Measurements from ENCODE around the gene EXOC8.

The EXOC8 gene

DNA sequence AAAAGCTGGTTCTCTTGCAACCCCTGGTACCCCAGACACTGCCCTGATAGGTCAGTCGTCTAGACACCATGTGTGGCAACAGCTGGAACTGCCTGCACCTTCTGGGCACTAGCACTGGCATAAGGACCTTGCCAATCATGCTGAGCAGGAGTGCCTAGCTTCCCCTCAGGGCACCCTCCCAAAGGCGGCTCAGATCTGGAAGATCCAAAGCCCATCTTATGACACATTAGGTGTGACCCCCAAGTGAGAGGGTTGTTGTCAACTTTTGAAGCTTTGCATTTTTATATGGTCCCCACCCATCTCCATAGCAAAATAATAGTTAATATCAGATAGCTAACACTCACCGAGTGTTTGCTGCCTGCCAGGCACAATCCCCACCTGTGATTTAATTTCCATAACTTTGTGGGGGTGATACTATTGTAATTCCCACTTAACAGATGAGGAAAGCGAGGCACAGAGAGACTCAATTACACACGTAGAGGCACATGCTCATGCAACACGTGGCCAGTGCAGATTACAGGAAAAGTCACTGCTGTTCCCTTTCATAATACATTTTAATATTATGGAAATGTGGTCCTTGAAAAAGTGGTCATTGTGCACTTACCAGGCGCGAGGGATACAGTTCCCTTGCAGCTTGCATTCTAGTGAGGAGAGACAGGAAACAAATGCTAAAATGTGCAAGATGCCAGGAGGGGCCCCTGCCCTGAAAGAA lies 25.8 kb downstream of the EXOC8 start:
- DNase-seq, result no peak

DNA sequence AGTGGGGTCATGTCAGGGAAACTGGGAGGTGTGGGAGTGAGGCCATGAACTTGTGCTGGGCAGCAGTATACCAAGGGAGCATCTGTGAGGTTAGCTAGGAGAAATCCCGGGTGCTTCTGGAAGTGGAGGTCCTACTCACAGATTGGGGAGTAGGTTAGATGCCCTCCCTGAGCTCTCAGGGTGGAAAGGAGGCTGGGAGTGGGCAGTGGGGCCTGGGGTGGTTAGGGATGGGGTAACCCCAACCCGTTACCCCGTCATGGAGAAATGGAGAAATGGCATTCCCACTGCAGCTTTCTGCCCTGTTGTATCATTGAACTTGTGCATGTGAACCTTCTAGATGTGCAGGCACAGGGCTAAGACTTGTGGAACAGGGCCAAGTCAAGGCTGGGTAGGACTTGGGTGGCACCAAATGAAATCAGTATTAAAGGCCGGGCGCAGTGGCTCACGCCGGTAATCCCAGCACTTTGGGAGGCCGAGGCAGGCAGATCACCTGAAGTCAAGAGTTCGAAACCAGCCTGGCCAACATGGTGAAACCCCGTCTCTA lies 27.2 kb downstream of the EXOC8 start:
- DNase-seq, result no peak

DNA sequence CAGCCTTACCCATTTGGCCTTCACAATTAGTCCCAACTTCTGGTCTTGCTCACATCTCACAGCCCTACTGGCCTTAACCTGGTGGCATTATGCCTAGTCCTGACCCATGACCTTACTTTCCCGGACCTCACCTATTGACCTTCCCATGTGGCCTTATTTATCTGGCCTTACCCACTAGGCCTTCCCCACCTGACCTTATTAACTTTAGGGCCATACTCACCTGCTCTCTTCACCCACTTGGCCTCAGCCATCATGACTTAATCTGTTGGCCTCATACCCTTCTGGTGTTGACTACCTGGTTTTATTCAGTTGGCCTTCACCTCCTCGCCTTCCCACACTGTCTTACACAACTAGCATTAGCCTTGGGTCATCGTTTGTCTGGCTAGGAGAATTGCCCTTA lies 35.7 kb downstream of the EXOC8 start:
- DNase-seq, result no peak

DNA sequence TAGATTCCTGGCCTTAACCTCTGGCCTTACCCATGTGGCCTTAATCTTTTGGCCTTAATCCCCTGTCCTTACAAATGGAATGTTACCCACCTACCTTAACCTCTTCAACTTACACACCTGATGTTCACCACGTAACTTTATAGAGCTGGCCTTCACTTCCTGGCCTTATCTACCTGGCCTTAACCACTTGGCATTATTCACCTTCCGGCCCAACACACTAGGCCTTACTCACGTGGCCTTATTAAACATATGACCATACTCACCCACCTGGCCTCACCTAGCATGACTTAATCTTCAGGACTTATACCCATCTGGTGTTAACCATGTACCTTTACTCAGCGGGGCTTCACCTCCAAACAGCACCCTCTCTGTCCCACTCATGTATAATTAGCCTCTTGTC lies 41.7 kb downstream of the EXOC8 start:
- DNase-seq, result no peak

DNA sequence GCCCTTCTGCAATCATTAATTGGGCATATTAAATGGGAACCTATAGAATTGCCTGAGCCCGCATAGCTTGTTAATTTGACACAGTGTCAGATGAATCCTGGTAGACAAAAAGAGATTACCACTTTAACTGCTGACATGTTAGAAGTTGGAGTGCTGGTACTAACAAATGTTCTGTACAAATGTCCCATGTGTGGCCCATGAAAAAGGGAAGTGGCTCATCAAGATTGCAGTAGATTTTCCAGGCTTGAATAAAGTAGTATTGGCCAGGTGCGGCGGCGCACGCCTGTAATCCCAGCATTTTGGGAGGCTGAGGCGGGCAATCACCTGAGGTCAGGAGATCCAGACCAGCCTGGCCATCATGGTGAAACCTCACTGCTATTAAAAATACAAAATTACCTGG lies 51.0 kb downstream of the EXOC8 start:
- DNase-seq, result no peak

DNA sequence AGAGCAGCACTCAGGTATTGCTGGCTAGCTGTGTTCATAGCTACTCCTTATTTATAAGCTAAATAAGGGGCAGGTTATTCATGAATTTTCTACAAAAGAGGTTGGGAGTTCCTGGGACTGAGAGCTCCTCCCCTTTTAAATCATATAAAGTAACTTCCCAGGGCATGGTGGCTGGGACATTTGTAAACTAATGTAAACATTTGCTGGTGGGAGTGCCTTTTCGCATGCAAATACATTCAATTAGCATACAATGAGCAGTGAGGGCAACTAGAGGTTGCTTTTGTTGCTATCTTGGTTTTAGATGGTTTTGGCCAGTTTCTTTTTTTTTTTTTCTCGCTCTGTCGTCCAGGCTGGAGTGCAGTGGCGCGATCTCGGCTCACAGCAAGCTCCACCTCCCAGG lies 53.2 kb downstream of the EXOC8 start:
- DNase-seq, result no peak
